Hematopoietic multipotent progenitor cell treated with erythropoietin and hydrocortisone succinate and interleukin-3 and kit ligand, for 4 days (in vitro differentiated cells): Measurements from ENCODE around the gene GRIK1.

Experiments
- DNase-seq: peaks from one replicate; pipeline ENCODE4 v3.0.0-alpha.2; 2015

The GRIK1 gene

GRCh38 chr21:29771491-29772066 is 168.2 kb downstream of the GRIK1 start:
- DNase-seq: no peak

DNA sequence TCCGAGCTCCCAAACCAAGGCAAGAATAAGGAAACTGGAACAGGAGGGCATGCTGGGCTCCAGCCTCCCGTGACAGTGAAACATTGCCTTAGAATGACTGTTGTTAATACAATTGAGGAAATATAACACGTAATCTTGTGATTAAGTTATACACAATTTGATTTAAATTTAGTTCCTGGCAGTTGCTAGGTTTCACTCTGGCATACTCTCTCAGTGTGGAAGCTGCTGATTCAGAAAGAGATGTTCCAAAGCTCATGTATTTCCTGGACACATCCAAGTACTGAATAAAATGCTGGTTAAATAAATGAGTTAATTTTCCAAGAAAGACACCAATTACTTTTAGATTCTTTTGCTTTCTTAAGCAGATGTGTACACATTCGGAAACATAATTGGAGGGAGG is 176.1 kb downstream of the GRIK1 start:
- no peak for DNase-seq

DNA sequence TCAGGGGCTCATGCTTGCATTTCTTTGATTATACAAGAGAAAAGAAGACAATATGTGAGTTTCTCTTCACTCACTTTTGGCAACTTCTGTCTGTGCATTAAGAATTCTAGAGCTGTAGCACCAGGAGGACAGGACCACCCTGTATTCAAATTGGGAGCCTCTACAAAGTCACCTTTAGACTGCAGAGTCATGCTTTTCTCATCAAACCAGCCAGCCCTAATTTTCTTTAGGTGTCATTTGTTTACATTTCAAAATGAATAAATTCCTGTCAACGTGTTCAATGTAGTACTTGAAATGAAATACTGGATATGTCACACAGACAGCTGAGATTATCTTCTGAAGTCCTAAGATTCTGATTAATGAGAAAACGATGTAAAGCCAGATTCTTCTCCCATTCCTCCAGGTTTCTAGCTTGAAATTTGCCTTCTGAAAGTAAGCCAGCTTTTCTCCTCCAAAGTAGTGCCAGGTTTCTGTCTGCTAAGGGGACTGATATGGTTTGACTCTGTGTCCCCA is 177.2 kb downstream of the GRIK1 start:
- DNase-seq: no peak

GRCh38 chr21:29753216-29753615 is 186.6 kb downstream of the GRIK1 start:
- no peak for DNase-seq

GRCh38 chr21:29751473-29752185 is 188.2 kb downstream of the GRIK1 start:
- no peak for DNase-seq

DNA sequence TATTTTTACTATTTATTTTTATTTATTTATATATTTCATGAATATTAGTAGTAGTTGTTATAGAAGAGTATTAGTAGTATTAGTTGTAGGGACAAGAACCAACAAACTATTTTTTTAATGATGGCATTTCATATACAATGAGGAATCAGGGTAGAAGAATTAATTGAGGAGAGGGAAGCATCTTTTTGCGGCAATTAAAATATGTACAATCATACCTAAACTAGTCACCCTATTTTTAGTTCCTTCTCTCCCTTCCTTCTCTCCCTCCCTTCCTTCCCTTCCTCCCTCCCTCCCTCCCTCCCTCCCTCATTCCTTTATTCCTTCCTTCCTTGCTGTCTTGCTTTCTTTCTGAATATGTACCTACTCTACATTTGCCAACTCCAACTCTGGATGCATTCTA is 189.8 kb downstream of the GRIK1 start:
- no peak for DNase-seq

DNA sequence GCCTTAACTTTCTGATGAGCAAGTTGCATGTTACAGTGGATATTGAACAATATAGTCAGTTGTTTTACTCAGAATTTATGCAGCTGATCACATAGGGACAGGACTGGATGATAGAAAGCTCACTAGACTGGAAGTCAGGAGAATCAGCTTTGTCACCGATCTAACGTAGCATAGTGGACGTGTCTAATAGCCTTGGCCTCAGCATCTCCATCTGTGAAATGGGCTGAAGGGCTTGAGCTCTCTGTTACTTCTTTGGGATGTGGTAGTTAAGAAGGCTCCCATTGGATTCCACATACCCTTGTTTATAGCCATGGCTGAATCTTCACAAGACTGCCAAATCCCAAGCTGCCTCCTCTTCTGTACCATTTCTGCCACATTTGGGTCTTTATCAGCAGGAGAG is 190.6 kb downstream of the GRIK1 start:
- no peak for DNase-seq

- DNase-seq: no peak
Measured at GRCh38 chr21:29748391-29749167, 191.2 kb downstream of the GRIK1 start.

DNA sequence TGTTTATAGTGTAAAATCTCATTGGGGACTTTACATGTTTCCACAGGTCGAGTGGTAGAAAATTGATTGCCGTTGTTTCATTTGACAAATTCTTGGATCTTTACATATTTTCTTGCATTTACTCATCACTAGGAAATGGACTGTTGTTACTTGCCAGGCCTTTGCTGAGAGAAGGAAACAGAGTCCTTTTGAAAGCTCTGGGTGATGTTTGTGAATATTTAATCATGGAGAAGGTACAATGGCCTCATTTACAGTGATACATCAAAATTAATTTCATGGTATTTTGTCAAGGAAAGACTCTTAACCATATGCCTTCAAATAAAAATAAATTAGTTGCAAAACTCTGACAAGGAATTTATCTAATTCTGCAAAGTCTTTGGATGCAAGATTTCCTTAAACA is 198.0 kb downstream of the GRIK1 start:
- no peak for DNase-seq

DNA sequence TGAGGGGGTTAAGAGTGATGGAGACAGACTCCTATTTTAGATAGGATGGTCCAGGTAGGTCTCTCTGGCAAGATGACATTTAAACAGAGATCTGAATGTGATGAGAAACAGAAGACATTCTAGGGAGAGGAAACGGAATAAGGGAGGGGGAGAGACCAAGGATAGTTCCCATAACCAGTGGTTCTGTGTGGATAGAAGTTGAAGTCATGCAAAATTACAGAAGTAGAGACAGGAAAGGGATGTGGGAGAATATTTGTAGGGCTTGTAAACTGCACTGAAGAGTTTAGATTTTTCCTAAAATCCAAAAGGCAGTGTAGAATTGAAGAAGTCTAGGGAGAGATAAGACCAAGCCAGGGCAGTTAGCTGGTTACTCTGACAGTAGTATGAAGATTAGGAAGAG is 200.6 kb downstream of the GRIK1 start:
- no peak for DNase-seq

- DNase-seq: no peak
Measured at GRCh38 chr21:29738730-29739129, 201.1 kb downstream of the GRIK1 start.

GRCh38 chr21:29737186-29737585 is 202.6 kb downstream of the GRIK1 start:
- DNase-seq: no peak

- DNase-seq: no peak
Measured at GRCh38 chr21:29730281-29730680, 209.5 kb downstream of the GRIK1 start.

DNA sequence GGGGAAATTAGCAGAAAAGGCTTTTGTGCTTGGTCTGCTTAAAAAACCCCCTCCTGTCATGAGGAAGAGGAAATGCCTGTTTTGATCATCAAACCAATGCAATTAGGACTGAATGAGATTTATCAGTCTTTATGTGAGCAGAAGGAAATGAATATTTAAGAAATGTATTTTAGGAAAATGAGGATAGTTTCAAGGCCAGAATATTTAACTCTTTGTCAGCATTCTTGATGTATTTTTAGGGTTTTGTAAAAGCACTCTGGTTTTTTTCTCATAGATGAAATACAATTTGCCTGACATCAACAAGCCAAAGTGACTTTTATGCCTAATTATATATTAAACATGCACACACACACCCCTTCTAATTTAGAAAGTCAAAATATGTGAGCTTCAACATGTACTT is 213.8 kb downstream of the GRIK1 start:
- DNase-seq: no peak

- DNase-seq: no peak
Measured at GRCh38 chr21:29725025-29725736, 214.6 kb downstream of the GRIK1 start.

DNA sequence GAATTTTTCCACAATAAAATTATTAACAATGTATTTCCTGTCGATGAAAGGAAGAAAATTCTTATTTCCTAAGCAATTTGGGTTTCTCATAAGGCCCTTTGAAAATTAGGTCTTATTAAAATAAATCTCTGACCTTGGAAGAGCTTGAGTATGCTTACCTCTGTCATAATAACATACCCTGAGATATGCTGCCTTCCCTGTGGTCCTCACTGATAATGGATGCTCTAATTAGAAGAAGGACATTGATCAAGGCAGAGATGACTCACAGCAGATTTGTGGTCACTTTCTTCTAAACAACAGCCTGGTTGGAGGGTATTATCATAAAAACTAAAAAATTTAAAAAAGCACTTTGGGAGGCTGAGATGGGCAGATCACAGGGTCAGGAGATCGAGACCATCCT is 217.8 kb downstream of the GRIK1 start:
- DNase-seq: no peak

GRCh38 chr21:29721221-29721620 is 218.6 kb downstream of the GRIK1 start:
- no peak for DNase-seq

DNA sequence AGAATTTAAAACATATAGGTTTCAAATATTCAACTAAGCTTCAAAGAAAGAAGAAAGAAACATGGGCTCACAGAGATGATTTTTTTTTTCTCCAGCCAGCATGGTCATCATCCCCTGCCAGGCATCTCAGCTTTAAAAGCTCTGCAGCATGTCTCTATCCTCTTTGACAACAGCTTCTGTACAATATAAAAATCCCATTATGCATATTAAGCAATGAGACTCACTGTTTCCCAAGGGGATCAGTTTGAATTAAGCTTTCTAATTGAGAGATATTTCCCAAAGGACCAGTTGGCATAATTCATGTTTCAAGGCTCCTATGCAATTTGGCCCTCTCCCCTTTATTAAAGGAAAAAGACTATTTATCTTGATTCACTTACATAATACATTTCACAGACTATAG is 220.3 kb downstream of the GRIK1 start:
- DNase-seq: no peak

DNA sequence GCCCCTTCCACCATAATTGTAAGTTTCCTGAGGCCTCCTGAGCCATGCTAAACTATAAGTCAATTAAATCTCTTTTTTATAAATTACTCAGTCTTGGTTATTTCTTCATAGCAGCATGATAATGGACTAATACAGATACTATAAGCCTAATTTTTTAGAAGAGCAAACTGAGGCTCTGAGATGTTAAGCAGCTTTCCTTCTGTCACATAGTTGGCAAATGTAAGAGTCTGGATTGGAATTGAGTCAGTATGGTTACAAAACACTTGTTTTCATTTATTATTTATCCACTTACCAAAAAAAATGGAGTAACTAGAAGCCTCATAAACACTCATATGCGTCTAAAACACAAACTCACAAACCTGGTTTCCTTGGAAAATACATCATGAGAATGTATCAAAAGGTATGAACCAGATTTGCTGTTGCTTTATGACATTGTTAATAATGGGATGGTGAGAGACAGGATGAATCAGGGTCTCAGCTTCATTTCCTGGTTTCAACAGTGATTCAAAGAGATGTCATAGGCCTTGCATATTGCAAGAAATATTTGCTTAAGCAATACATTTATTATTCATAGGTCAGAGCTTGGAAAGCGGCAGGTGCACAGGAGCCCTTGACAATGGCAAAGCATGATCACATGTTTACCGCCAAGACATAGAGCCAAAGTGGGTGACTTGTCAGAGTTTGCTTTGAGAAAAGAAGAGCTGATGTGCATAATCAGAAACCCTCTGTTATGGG is 221.5 kb downstream of the GRIK1 start:
- no peak for DNase-seq

DNA sequence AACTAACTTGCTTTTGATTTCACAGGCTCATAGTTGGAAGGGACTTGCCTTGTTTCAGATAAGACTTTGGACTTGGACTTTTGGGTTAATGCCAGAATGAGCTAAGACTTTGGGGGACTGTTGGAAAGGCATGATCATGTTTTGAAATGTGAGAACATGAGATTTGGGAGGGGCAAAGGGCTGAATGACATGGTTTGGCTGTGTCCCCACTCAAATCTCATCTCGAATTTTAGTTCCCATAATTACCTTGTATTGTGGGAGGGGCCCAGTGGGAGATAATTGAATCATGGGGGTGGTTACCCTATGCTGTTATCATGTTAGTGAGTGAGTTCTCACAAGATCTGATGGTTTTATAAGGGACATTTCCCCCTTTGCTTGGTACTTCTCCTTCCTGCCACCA is 222.1 kb downstream of the GRIK1 start:
- no peak for DNase-seq

DNA sequence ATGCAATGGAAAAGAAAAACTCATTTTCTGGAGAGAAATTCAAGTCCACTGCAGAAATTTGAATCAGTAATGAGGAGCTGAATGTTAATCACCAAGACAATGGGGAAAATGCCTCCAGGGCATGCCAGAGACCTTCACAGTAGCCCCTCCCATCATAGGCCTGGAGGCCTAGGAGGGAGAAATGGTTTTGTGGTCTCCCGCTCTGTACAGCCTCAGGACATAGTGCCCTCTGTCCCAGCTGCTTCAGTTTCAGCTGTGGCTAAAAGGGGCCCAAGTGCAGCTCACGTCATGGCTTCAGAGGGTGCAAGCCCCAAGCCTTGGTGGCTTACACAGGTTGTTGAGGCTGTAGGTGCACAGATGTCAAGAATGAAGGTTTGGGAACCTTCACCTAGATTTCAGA is 223.0 kb downstream of the GRIK1 start:
- DNase-seq: no peak

GRCh38 chr21:29715089-29715488 is 224.7 kb downstream of the GRIK1 start:
- no peak for DNase-seq

GRCh38 chr21:29712818-29713217 is 227.0 kb downstream of the GRIK1 start:
- DNase-seq: no peak
